HG03280 (cell line): ENCODE data around the gene FAM240A.
"Not testable (repeated sequence)": the region's sequence is repeated elsewhere in the genome, so short reads cannot be mapped to it uniquely, and the experiment has no call there.

Experiments
- ATAC-seq: cut with Tn5 transposase; IDR thresholded peaks from one replicate; pipeline ENCODE4 v1.9.1; 2021; ENCODE audit warnings: mild to moderate bottlenecking, moderate library complexity; ENCODE audit not compliant: unreplicated experiment

Gene FAM240A

DNA sequence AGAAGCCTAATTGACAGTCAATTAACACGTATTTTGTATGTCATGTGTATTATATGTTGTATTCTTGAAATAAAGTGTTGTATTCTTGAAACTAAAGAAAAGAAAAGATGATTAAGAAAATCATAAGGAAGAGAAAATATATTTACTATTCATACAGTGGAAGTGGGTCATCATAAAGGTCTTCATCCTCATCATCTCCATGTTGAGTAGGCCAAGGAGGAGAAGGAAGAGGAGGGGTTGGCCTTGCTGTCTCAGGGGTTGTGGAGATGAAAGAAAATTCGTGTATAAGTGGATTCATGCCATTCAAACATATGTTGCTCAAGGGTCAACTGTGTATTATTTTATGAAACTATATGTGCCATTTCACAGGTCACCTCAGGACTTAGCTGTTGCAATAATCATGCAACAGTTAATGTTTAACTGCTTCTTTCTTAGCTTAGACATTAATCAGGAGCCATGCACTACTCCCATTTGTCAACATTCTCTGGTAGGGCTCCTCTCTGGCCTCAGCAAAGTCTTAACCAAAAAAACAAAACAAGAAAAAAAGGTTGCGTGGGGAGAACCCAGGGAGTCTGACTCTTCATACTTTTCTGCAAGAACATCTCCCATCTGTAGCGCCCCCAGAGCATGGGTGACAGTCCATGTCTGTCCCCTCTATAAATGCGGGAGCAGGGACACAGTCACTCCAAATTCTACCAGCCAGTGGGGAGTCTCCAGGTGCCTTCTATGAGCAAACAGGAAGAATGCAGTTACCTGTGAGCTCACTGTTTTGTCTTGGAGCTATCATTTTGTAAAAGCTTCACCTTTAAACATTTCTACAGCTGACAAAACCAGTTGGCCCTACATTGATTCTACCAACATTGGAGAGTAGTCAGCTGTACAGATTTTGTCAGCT is 26.3 kb upstream of the FAM240A start:
- no peak for ATAC-seq

DNA sequence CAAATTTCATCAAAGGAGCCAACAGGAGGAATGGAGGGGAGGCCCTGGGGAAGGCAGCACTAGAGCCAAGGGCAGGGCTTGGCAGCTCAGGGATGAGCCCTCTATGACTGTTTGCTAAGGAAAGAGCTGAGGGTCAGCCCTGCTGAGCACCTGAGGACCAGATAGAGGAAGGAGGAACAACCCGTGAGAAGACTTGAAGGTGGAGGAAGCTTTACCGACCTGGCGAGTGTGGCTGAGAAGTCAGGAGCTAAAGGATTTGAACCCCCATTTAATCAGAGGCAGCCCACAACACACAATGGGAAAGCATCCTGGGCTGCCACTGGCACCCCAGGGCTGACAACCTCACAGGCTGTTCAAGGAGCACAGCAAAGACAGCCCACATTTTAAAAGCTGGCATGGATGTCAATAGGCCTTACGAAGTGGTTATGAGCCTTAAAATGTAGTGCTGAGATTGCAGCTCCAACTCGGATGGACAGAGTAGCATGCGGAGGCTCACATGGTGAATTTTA is 25.5 kb upstream of the FAM240A start:
- ATAC-seq: no peak

DNA sequence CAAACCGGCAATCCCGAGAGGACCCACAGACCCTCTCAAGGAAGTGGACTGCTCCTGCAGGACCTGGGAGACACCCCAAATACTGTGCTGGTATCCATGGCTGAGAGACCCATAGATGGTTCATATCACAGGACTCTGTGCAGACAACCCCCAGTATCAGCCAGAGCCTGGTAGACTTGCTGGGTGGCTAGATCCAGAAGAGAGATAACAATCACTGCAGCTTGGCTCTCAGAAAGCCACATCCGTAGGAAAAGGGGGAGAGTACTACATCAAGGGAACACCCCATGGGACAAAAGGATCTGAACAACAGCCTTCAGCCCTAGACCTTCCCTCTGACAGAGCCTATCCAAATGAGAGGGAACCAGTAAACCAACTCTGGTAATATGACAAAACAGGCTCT is 25.1 kb upstream of the FAM240A start:
- not testable (repeated sequence) for ATAC-seq

DNA sequence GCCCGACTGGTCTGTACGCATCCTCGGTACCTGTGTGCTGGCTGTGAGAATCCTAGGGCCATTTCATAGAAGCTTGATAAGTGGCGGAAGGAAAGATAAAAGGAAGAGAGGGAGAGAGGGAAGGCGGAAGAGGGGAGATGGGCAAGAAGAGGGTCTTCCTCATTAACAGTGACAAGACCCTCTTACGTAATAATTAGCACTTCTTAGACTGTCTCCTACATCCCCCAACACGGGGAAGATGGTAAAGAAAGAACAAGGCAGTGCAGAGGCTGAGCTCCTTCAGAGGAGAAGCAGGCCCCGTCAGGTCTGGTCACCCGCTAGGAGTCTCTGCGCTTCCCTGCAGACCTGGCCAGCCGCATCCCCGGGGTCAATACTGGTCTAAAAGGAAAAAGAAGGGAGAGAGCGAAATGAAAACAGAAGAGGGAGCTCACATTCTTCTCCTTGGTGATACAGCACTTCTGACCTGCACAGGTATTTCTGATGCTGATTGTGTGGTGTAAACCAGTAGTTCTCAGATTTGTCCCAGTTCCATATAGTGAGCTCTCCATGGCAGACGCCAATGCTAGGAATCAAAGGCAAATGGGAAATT is 19.0 kb upstream of the FAM240A start:
- ATAC-seq: no peak

DNA sequence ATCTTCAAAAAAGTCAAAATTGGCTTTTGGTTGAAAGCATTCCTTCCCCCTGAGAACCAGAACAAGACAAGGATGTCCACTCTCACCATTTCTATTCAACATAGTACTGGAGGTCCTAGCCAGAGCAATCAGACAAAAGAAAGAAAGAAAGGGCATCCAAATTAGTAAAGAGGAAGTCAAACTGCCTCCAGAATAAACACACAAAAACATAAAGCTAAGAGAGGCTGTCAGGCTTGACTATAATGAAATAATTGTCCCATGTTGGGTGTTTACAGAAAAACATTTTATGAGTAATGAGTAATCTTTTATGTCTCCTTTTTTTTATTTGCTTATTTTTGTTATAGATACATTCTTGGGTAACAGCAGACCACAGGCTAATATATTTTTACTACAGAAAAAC is 18.3 kb upstream of the FAM240A start:
- no peak for ATAC-seq

- no peak for ATAC-seq
Measured at GRCh38 chr3:46594723-46595122, 17.6 kb upstream of the FAM240A start.

GRCh38 chr3:46595819-46596314 is 16.5 kb upstream of the FAM240A start:
- ATAC-seq: no peak

DNA sequence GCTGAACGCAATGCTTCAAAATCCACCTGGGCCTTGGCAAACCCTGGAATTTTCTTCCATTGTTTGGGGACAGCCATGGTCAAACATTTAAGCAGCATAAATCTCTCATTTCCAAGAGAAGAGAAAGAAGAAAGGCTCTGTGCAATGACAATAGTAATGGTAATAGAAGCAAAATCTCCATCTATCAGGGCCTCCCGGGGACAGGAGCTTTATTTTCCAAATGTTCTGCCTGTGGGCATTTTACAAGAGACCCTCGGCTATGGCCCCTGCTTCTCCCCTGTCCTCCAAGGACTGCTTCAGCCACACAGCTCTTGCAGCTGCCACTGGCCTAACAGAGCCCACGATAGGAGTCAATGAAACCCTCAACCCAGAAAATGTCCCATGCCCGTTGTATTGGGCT is 12.7 kb upstream of the FAM240A start:
- ATAC-seq: no peak

DNA sequence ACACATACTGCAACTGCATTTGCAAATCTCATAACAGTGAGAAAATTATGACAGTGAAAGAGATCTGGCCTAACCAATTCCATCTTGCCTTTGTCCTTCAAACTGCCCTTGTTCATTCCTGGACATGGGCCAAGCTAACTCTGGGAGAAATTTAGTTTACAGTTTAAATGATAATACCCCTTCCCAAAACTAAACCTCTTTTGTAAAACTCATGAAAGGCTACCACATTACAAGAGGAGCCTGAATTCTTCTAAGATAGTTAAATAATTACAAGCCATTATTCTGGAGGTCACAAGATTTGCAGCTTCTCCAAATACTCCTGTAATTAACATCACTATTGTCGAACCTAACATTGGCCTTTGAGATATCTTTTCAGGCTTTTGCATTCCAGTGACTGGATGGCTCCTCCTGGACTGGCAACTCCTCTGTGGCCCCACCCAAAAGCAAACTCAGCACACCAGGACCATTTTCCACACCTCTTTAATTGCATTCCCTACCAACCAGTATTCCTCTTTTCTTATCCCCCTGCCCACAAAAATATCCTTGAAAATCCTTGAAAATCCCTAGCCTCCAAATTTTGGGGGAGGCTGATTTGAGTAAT is 8.8 kb upstream of the FAM240A start:
- ATAC-seq: no peak

- no peak for ATAC-seq
Measured at GRCh38 chr3:46604127-46604526, 8.2 kb upstream of the FAM240A start.

GRCh38 chr3:46607603-46608028 is 4.7 kb upstream of the FAM240A start:
- ATAC-seq: no peak

DNA sequence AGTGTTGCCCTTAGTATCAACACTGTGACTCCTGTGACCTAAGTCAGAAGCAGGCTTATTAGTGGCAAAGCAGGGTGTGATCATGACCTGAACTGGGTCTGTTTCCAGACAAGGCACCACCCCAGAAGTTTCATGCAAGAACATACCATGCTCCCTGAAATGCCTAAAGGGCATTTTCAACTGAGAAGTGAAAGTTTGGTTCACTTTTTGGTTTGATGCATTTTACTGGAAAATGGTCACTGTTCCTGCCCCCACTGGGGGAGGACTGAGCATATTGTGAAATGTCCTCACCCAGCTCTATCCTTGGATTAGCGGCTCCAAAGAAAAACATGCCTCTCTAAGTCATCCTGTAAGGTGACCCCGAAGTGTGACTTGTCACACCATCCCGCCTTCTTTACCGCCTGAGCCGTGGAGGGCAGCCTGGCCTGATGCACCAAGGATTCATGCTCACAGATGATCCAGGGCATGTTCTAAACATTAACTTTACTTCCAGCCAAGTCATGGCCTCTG is 3.1 kb upstream of the FAM240A start:
- ATAC-seq: no peak

GRCh38 chr3:46609944-46610722 is 2.2 kb upstream of the FAM240A start:
- ATAC-seq: no peak

DNA sequence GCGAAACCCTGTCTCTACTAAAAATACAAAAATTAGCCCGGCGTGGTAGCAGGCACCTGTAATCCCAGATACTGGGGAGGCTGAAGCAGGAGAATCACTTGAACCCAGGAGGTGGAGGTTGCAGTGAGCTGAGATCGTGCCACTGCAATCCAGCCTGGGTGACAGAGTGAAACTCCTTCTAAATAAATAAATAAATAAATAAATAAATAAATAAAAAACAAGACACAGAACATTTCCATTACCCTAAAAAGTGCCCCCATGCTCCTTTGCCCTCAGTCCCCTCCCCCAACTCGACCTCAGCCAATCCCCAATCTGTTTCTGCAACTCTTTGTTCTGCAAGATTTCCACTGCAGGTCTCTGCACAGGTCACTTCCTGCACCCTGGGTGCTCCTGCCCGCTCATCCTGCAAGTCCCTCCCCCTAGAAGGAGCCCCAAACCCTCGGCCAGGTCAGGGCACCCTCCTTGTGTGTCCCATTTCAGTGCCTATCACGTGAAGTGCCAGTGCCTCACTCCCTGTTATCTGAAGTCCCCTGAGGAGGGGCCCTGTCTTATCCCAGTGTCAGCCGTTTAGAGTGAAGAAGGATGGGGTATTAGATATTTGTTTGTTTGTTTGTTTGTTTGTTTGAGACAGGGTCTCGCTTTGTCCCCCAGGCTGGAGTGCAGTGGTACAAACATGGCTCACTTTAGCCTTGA is 1.1 kb downstream of the FAM240A start:
- ATAC-seq: no peak

DNA sequence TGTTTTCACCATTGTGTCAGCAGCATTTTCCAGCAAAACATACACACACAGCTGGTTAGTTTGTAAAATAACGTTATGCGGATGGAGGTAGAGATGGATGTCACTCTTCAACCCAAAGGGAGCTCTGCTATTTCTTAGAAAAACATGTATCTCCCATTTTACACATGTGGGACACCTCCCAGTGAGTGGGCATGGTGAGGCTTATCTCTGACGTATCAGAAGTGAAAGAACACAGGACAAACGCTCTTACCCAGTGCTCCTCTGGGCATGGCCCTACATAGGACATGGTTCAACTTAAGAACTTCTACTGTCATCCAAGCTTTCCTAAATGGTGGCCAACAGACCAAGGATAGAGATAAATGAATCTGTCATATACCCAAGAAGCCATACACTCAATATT is 2.1 kb downstream of the FAM240A start:
- ATAC-seq: no peak

DNA sequence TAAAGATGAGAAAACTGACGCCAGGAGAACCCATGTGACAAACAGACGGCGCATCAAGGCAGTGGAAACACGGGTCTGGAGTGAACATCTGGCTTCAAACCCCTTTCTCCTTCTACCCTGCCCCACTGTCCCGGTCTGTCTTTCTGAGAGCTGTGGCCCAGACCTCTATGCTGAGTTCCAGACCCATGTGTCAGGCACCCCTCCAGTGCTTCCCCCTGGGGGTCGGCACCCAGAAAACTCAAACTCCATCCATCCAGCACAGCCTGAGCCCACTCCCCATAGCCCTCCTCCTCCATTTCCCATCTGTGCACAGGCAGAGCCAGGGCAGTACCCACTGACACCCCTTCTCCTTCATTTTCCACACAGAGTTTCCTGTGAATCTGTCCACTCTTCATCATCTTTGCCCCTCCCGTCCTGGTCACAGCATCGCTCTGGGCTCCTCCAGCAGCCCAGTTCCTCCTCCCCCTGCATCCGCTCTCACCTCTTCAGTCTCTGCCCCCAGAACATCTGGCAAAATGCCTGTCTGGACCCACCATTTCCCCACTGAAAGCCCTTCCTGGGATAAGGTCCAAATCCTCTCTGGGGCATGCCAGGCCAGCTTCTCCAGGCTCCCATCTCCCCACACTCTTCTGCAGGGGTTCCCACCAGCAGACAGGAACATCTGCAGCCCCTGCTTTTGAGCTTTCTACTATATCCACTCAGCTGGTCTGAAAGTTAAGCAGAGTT is 2.9 kb downstream of the FAM240A start:
- no peak for ATAC-seq

DNA sequence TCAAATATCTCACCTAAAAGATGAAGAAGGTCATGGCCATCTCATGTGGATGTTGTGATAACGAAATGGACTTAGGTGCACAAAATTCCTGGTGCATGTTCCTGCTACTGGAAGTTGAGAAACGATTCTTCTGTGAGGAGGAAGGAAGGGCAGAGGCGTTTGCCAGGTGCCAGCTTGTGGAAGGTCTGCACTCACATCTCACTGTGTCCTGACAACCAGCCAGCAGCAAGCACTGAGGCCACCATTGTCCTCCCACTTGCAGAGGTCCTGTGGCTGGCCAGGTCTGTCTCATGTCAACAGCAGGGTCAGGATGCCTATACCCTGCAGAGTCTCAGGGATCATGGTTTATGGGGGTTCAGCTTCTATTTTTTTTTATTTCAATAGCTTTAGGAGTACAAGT is 3.7 kb downstream of the FAM240A start:
- no peak for ATAC-seq

GRCh38 chr3:46617941-46618340 is 5.6 kb downstream of the FAM240A start:
- ATAC-seq: no peak
